Panc1 (cell line): ENCODE results near the gene GSX2. TPM values are rescaled to one million over a fixed set of nuclear protein-coding genes. Genes with fewer than 3 reads are reported as not detected.

Experiments
- ATAC-seq: fragments of 200-7000 bp; cut with Tn5 transposase; 2 replicates; pipeline ENCODE4 v1.9.1; 2020; ENCODE audit warnings: mild to moderate bottlenecking, moderate library complexity
- BruUV-seq: library from RNA; stranded (reverse); fragments of 400-500 nt; replicated peaks from 2 replicates; lab custom pipeline; 2021; lab: Mats Ljungman, UMichigan
- CTCF ChIA-PET: fragments of 300-600 bp; sonication (Branson Sonifier 250); formaldehyde crosslinking; loops from one replicate; lab custom pipeline; 2022; ENCODE audit warnings: antibody characterized with exemption; lab: Charles Lee
- POLR2A ChIA-PET: fragments of 300-600 bp; sonication (Branson Sonifier 250); formaldehyde crosslinking; loops from one replicate; lab custom pipeline; 2022; ENCODE audit warnings: antibody characterized with exemption; lab: Charles Lee
- DNase-seq: peaks from one replicate; pipeline ENCODE4 v3.0.0-alpha.2; 2010; ENCODE audit warnings: low read depth, low spot score
- H3K27ac ChIP-seq: 2 replicates; pipeline ENCODE4 v1.5.1; 2011; ENCODE audit warnings: mild to moderate bottlenecking, low read length, inconsistent platforms
- H3K27me3 ChIP-seq: fragments of 200-500 bp; sonication (Bioruptor generic); 2 replicates; pipeline ENCODE4 v1.6.0; 2014; ENCODE audit warnings: low read length, inconsistent platforms; ENCODE audit not compliant: control insufficient read depth, insufficient read depth
- H3K36me3 ChIP-seq: fragments of 200-500 bp; sonication (Bioruptor generic); 2 replicates; pipeline ENCODE4 v1.5.1; 2014; ENCODE audit warnings: inconsistent platforms, mild to moderate bottlenecking, low read length, moderate library complexity; ENCODE audit not compliant: control insufficient read depth, insufficient read depth
- H3K4me1 ChIP-seq: 2 replicates; pipeline ENCODE4 v1.5.1; 2011; ENCODE audit warnings: inconsistent platforms, mild to moderate bottlenecking, low read length, moderate library complexity; ENCODE audit not compliant: control insufficient read depth, insufficient read depth
- H3K4me3 ChIP-seq, 2 experiments: 2 replicates each; pipeline ENCODE4 v1.5.1; 2011 to 2012; ENCODE audit warnings: low read depth in 2 of 2, low read length in 2 of 2, mild to moderate bottlenecking in 2 of 2, inconsistent platforms in 1 of 2, moderate library complexity in 1 of 2
- H3K9me3 ChIP-seq: fragments of 200-500 bp; sonication (Bioruptor generic); 2 replicates; pipeline ENCODE4 v1.5.1; 2014; ENCODE audit warnings: low read depth, mild to moderate bottlenecking, inconsistent platforms, low read length, moderate library complexity; ENCODE audit not compliant: control insufficient read depth, insufficient read depth
- POLR2AphosphoS5 ChIP-seq: IDR thresholded peaks from 2 replicates; pipeline ENCODE4 v1.6.1; 2012; ENCODE audit warnings: mild to moderate bottlenecking, low read depth, low read length, moderate library complexity
- REST ChIP-seq, 2 experiments: IDR thresholded peaks; 2 replicates each; pipeline ENCODE4 v1.6.1; 2011 to 2012; ENCODE audit warnings: low read depth in 2 of 2, control low read depth in 1 of 2, low read length in 1 of 2, mild to moderate bottlenecking in 1 of 2, moderate library complexity in 1 of 2; ENCODE audit not compliant: insufficient read depth in 1 of 2
- SIN3A ChIP-seq: IDR thresholded peaks from 2 replicates; pipeline ENCODE4 v1.6.1; 2012; ENCODE audit warnings: low read depth, mild to moderate bottlenecking, low read length, moderate library complexity, borderline replicate concordance; ENCODE audit not compliant: insufficient read depth
- TCF7L2 ChIP-seq: IDR thresholded peaks from 2 replicates; pipeline ENCODE4 v1.6.1; 2011; ENCODE audit warnings: mild to moderate bottlenecking, low read depth, low read length, inconsistent platforms
- in situ Hi-C: cut with HindIII; loops from 2 replicates; pipeline ENCODE4 v1.10.0; 2016; ENCODE audit warnings: low sequenced_read_pairs, low pct_unique_long_range_greater_than_20kb
- intact Hi-C: fragments of 100-400 bp; cut with micrococcal nuclease; formaldehyde crosslinking; loops from one replicate; pipeline ENCODE4 v1.10.0; 2022; ENCODE audit not compliant: unreplicated experiment
- total RNA-seq: library from RNA; stranded (reverse); gene quantifications from one replicate; pipeline ENCODE4 v1.2.1, GENCODE V29; 2021; ENCODE audit not compliant: unreplicated experiment
- TF ChIP-seq, protein P1 (sequence below): fragments of 450-650 bp; IDR thresholded peaks from 2 replicates; pipeline ENCODE4 v1.5.1; 2017; ENCODE audit warnings: mild to moderate bottlenecking

The GSX2 gene
- total RNA-seq, 1 experiment from 2014 or later: not detected

DNA sequence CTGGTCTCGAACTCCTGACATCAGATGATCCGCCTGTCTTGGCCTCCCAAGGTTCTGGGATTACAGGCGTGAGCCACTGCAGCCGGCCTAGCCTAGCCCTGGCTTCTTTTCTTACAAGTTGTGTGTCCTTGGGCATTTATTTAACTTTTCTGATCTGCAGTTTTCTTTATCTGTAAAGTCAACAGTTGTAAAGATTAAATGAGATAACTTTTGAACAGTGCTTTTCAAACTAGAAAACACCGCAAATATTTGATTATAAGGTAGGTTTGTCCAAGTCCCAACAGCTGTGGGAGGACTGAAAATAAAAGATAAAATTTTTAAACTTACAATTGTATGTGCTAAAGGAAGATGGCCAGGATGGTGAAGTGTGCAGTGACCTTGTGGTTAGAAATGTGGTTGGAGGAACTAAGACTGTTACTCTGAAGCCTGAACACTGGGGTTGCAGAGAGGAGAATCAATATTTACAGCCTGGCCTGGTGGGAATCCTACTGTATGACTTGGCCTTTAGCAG is 44.8 kb downstream of the GSX2 start:
- TF ChIP-seq, protein P1, sequence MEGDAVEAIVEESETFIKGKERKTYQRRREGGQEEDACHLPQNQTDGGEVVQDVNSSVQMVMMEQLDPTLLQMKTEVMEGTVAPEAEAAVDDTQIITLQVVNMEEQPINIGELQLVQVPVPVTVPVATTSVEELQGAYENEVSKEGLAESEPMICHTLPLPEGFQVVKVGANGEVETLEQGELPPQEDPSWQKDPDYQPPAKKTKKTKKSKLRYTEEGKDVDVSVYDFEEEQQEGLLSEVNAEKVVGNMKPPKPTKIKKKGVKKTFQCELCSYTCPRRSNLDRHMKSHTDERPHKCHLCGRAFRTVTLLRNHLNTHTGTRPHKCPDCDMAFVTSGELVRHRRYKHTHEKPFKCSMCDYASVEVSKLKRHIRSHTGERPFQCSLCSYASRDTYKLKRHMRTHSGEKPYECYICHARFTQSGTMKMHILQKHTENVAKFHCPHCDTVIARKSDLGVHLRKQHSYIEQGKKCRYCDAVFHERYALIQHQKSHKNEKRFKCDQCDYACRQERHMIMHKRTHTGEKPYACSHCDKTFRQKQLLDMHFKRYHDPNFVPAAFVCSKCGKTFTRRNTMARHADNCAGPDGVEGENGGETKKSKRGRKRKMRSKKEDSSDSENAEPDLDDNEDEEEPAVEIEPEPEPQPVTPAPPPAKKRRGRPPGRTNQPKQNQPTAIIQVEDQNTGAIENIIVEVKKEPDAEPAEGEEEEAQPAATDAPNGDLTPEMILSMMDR: no peak
- 0 out of 2 replicates have a peak, but pooled peaks have one; percentile 26 for TF ChIP-seq TCF7L2

GRCh38 chr4:54146139-54146538 is 46.2 kb downstream of the GSX2 start:
- TF ChIP-seq REST (IDR thresholded peaks at IDR 0.05; ENCODE audit: insufficient read depth in 1 of 2, low read depth in 2 of 2, low read length in 1 of 2) (no peak), POLR2AphosphoS5 (no peak), TCF7L2 (no peak), SIN3A (no peak)
- TF ChIP-seq, protein P1: no peak
- intact Hi-C loops (no loop called here), in situ Hi-C loops (no loop called here)
- DNase-seq: no peak
- no peak for ATAC-seq
- H3K4me3 ChIP-seq: no peak overlapping the region
- POLR2A ChIA-PET: interaction anchor here (1.2 kb wide), 1 partner anchor 75 kb away, joined by 4 read pairs; no protein-coding TSS in a partner anchor
- H3K36me3 ChIP-seq: no peaks in the 10 kb centered on the region
- no TSS peak for BruUV-seq
- no peaks in the 10 kb centered on the region for H3K9me3 ChIP-seq
- CTCF ChIA-PET: no interaction called here
- H3K27me3 ChIP-seq: no peaks in the 10 kb centered on the region; the same call in 1 of the 2 replicates
- no peak overlapping the region for H3K27ac ChIP-seq
- H3K4me1 ChIP-seq: 0 out of 2 replicates have a peak, but pooled peaks cover 3% of the 10 kb centered on the region

More for the DNA sequence above, 44.8 kb downstream of the GSX2 start:
- Histone ChIP-seq H3K4me3 (no peak overlapping the region), H3K4me1 (0 out of 2 replicates have a peak, but pooled peaks cover 3% of the 10 kb centered on the region), H3K9me3 (no peaks in the 10 kb centered on the region), H3K27me3 (no peaks in the 10 kb centered on the region; the same call in 1 of the 2 replicates), H3K27ac (no peak overlapping the region), H3K36me3 (no peaks in the 10 kb centered on the region)
- ChIA-PET POLR2A (no interaction called here), CTCF (no interaction called here)
- intact Hi-C loops (no loop called here), in situ Hi-C loops (no loop called here)
- no TSS peak for BruUV-seq
- DNase-seq: no peak
- peak; percentile 87 for ATAC-seq
